ENCODE results near the gene PER1. TPM values are rescaled to one million over a fixed set of nuclear protein-coding genes. Genes with fewer than 3 reads are reported as not detected.
A peak's percentile ranks its signal among the peaks of the same experiment; 100 is the strongest.

The PER1 gene
- total RNA-seq, 2 experiments from 2014 or later, result 53.5 to 56.6 TPM

GRCh38 chr17:8156246-8156992 lies 4.2 kb upstream of the PER1 start:
- ChIA-PET CTCF (interaction anchor here (0.6 to 7.0 kb wide), 12 partner anchors 11 to 469 kb away, joined by 3 to 44 read pairs (median 4); partner anchors contain the start of genes ALOXE3, HES7 and TP53), POLR2A (interaction anchor here (0.6 to 16.5 kb wide), 21 partner anchors 7 to 827 kb away, joined by 3 to 653 read pairs (median 8); partner anchors contain the start of genes ACAP1, AURKB, BORCS6 and CTC1)
- H3K4me3 Mint-ChIP-seq, result no peak overlapping the region
- peak; percentile 100 for DNase-seq
- H3K9me3 Mint-ChIP-seq, result no peaks in the 10 kb centered on the region
- H3K27ac Mint-ChIP-seq, result no peak overlapping the region
- H3K4me1 Mint-ChIP-seq, result peaks cover 51% of the 10 kb centered on the region
- no peaks in the 10 kb centered on the region for H3K27me3 Mint-ChIP-seq
- H3K36me3 Mint-ChIP-seq (ENCODE audit: low read depth), result peaks cover 36% of the 10 kb centered on the region

- peaks cover 31% of the 10 kb centered on the region for H3K36me3 Mint-ChIP-seq (ENCODE audit: low read depth)
- POLR2A ChIA-PET, result interaction anchor here (0.6 to 16.5 kb wide), 15 partner anchors 8 to 541 kb away, joined by 3 to 653 read pairs (median 13); partner anchors contain the start of genes AURKB, BORCS6, CTC1 and FXR2
- no peak overlapping the region for H3K27ac Mint-ChIP-seq
- CTCF ChIA-PET, result interaction anchor here (0.6 to 7.0 kb wide), 8 partner anchors 12 to 468 kb away, joined by 3 to 44 read pairs (median 4); partner anchors contain the start of genes ALOXE3, HES7 and TP53
- peaks cover 48% of the 10 kb centered on the region for H3K4me1 Mint-ChIP-seq
- DNase-seq, result no peak
- no peak overlapping the region for H3K4me3 Mint-ChIP-seq
- H3K9me3 Mint-ChIP-seq, result no peaks in the 10 kb centered on the region
- no peaks in the 10 kb centered on the region for H3K27me3 Mint-ChIP-seq
Observed at GRCh38 chr17:8155996-8156245, 3.7 kb upstream of the PER1 start.

- Mint-ChIP-seq H3K4me1 (peaks cover 48% of the 10 kb centered on the region), H3K27me3 (no peaks in the 10 kb centered on the region), H3K27ac (no peak overlapping the region), H3K36me3 (ENCODE audit: low read depth) (peaks cover 26% of the 10 kb centered on the region), H3K9me3 (no peaks in the 10 kb centered on the region), H3K4me3 (no peak overlapping the region)
- ChIA-PET POLR2A (interaction anchor here (0.7 to 16.5 kb wide), 12 partner anchors 8 to 92 kb away, joined by 3 to 653 read pairs (median 14); partner anchors contain the start of genes AURKB, BORCS6, CTC1 and HES7), CTCF (interaction anchor here (1.3 to 7.0 kb wide), 4 partner anchors 16 to 36 kb away, joined by 4 to 44 read pairs (median 16); partner anchors contain the start of gene ALOXE3)
- DNase-seq, result no peak
Observed at GRCh38 chr17:8155231-8155995, 3.2 kb upstream of the PER1 start.

GRCh38 chr17:8154608-8155155 lies 2.5 kb upstream of the PER1 start:
- ChIA-PET CTCF (interaction anchor here (2.3 to 2.9 kb wide), 2 partner anchors 15 to 19 kb away, joined by 7 to 24 read pairs; no protein-coding TSS in a partner anchor), POLR2A (interaction anchor here (1.3 to 16.5 kb wide), 9 partner anchors 9 to 229 kb away, joined by 3 to 653 read pairs (median 16); partner anchors contain the start of genes BORCS6, CTC1, RANGRF and TMEM107)
- no peak overlapping the region for H3K4me3 Mint-ChIP-seq
- DNase-seq, result no peak
- no peaks in the 10 kb centered on the region for H3K9me3 Mint-ChIP-seq
- H3K27me3 Mint-ChIP-seq, result no peaks in the 10 kb centered on the region
- peaks cover 48% of the 10 kb centered on the region for H3K4me1 Mint-ChIP-seq
- peaks cover 27% of the 10 kb centered on the region for H3K36me3 Mint-ChIP-seq (ENCODE audit: low read depth)
- H3K27ac Mint-ChIP-seq, result no peak overlapping the region

- POLR2A ChIA-PET, result interaction anchor here (1.0 to 16.5 kb wide), 10 partner anchors 10 to 230 kb away, joined by 3 to 653 read pairs (median 11); partner anchors contain the start of genes BORCS6, CTC1, RANGRF and TMEM107
Observed at GRCh38 chr17:8153957-8154607, 1.9 kb upstream of the PER1 start.

GRCh38 chr17:8153525-8153956 lies 1.3 kb upstream of the PER1 start:
- Mint-ChIP-seq H3K27ac (peak overlapping the region; percentile 84), H3K4me1 (peaks cover 40% of the 10 kb centered on the region), H3K9me3 (no peaks in the 10 kb centered on the region), H3K4me3 (peak overlapping the region; percentile 84), H3K27me3 (no peaks in the 10 kb centered on the region), H3K36me3 (ENCODE audit: low read depth) (peaks cover 28% of the 10 kb centered on the region)
- ChIA-PET POLR2A (interaction anchor here (0.6 to 16.5 kb wide), 11 partner anchors 10 to 230 kb away, joined by 3 to 653 read pairs (median 6); partner anchors contain the start of genes BORCS6, CTC1, RANGRF and TMEM107), CTCF (no interaction called here)
- no peak for DNase-seq

More at GRCh38 chr17:8153957-8154607, 1.9 kb upstream of the PER1 start:
- Mint-ChIP-seq H3K4me3 (peak overlapping the region; percentile 63), H3K27ac (no peak overlapping the region), H3K4me1 (peaks cover 45% of the 10 kb centered on the region), H3K9me3 (no peaks in the 10 kb centered on the region), H3K27me3 (no peaks in the 10 kb centered on the region), H3K36me3 (ENCODE audit: low read depth) (peaks cover 29% of the 10 kb centered on the region)
- DNase-seq, result peak; percentile 92
- CTCF ChIA-PET, result no interaction called here

GRCh38 chr17:8153031-8153451 lies 837 bp upstream of the PER1 start:
- no peak for DNase-seq
- peak overlapping the region; percentile 84 for H3K4me3 Mint-ChIP-seq
- CTCF ChIA-PET, result no interaction called here
- peaks cover 36% of the 10 kb centered on the region for H3K4me1 Mint-ChIP-seq
- H3K36me3 Mint-ChIP-seq (ENCODE audit: low read depth), result peaks cover 30% of the 10 kb centered on the region
- H3K27me3 Mint-ChIP-seq, result no peaks in the 10 kb centered on the region
- POLR2A ChIA-PET, result interaction anchor here (0.6 to 16.5 kb wide), 9 partner anchors 11 to 136 kb away, joined by 3 to 653 read pairs (median 16); partner anchors contain the start of genes BORCS6, RANGRF and TMEM107
- H3K27ac Mint-ChIP-seq, result peak overlapping the region; percentile 84
- no peaks in the 10 kb centered on the region for H3K9me3 Mint-ChIP-seq

GRCh38 chr17:8151641-8152111 lies 528 bp downstream of the PER1 start:
- peak overlapping the region; percentile 84 for H3K4me3 Mint-ChIP-seq
- peaks cover 43% of the 10 kb centered on the region for H3K36me3 Mint-ChIP-seq (ENCODE audit: low read depth)
- ChIA-PET POLR2A (interaction anchor here (0.6 to 16.5 kb wide), 14 partner anchors 10 to 144 kb away, joined by 3 to 653 read pairs (median 4); partner anchors contain the start of genes AURKB, PFAS, SLC25A35 and TMEM107), CTCF (interaction anchor here (1.0 to 3.4 kb wide), 6 partner anchors 9 to 78 kb away, joined by 3 to 22 read pairs (median 4); no protein-coding TSS in a partner anchor)
- H3K27me3 Mint-ChIP-seq, result no peaks in the 10 kb centered on the region
- no peaks in the 10 kb centered on the region for H3K9me3 Mint-ChIP-seq
- H3K27ac Mint-ChIP-seq, result peak overlapping the region; percentile 84
- H3K4me1 Mint-ChIP-seq, result peaks cover 35% of the 10 kb centered on the region
- DNase-seq, result peak; percentile 43

- POLR2A ChIA-PET, result interaction anchor here (0.8 to 16.5 kb wide), 12 partner anchors 10 to 145 kb away, joined by 3 to 653 read pairs (median 6); partner anchors contain the start of genes AURKB, PFAS, SLC25A35 and TMEM107
- DNase-seq, result peak; percentile 92
- CTCF ChIA-PET, result interaction anchor here (1.0 to 3.4 kb wide), 5 partner anchors 13 to 78 kb away, joined by 3 to 22 read pairs (median 5); no protein-coding TSS in a partner anchor
- H3K4me3 Mint-ChIP-seq, result peak overlapping the region; percentile 84
- no peaks in the 10 kb centered on the region for H3K9me3 Mint-ChIP-seq
- H3K36me3 Mint-ChIP-seq (ENCODE audit: low read depth), result peaks cover 48% of the 10 kb centered on the region
- peaks cover 35% of the 10 kb centered on the region for H3K4me1 Mint-ChIP-seq
- no peaks in the 10 kb centered on the region for H3K27me3 Mint-ChIP-seq
- peak overlapping the region; percentile 84 for H3K27ac Mint-ChIP-seq
Observed at GRCh38 chr17:8151120-8151640, 1.0 kb downstream of the PER1 start.

GRCh38 chr17:8150194-8151119 lies 1.7 kb downstream of the PER1 start:
- no peaks in the 10 kb centered on the region for H3K9me3 Mint-ChIP-seq
- peaks cover 53% of the 10 kb centered on the region for H3K36me3 Mint-ChIP-seq (ENCODE audit: low read depth)
- ChIA-PET POLR2A (interaction anchor here (0.8 to 16.5 kb wide), 13 partner anchors 11 to 145 kb away, joined by 3 to 653 read pairs (median 5); partner anchors contain the start of genes AURKB, PFAS, SLC25A35 and TMEM107), CTCF (interaction anchor here (1.0 to 3.4 kb wide), 5 partner anchors 12 to 77 kb away, joined by 3 to 22 read pairs (median 5); no protein-coding TSS in a partner anchor)
- DNase-seq, result no peak
- peak overlapping the region; percentile 84 for H3K4me3 Mint-ChIP-seq
- H3K27ac Mint-ChIP-seq, result peak overlapping the region; percentile 84
- H3K27me3 Mint-ChIP-seq, result no peaks in the 10 kb centered on the region
- H3K4me1 Mint-ChIP-seq, result peaks cover 35% of the 10 kb centered on the region
